Liver (tissue), 9 donors: ENCODE results near the gene FRMD1. TPM values are rescaled to one million over a fixed set of nuclear protein-coding genes. Genes with fewer than 3 reads are reported as not detected.

ENCODE experiments used
- DNase-seq: peaks from one replicate; pipeline ENCODE4 v3.0.0-alpha.2; 2017; ENCODE audit warnings: low spot score
- H3K27ac ChIP-seq, 2 donors: one replicate each; pipeline ENCODE4 v1.7.0; 2013; ENCODE audit warnings: inconsistent platforms in 2 of 2, low read length in 2 of 2, control low read depth in 1 of 2, low read depth in 1 of 2, mild to moderate bottlenecking in 1 of 2
- H3K27me3 ChIP-seq, 4 donors: one replicate each; pipeline versions ENCODE4 v1.6.1 to v1.7.0; 2013; ENCODE audit warnings: low read length in 3 of 4, inconsistent platforms in 1 of 4, mild to moderate bottlenecking in 1 of 4, moderate library complexity in 1 of 4; ENCODE audit not compliant: control insufficient read depth in 4 of 4, insufficient read depth in 4 of 4
- H3K36me3 ChIP-seq, 4 donors: one replicate each; pipeline versions ENCODE4 v1.6.1 to v1.7.0; 2013; ENCODE audit warnings: low read length in 3 of 4, mild to moderate bottlenecking in 3 of 4, low read depth in 1 of 4, moderate library complexity in 1 of 4; ENCODE audit not compliant: control insufficient read depth in 4 of 4, insufficient read depth in 3 of 4
- H3K4me1 ChIP-seq, 4 donors: one replicate each; pipeline versions ENCODE4 v1.6.1 to v1.7.0; 2013; ENCODE audit warnings: low read length in 3 of 4, mild to moderate bottlenecking in 3 of 4, moderate library complexity in 1 of 4; ENCODE audit not compliant: control insufficient read depth in 4 of 4, insufficient read depth in 4 of 4
- H3K4me3 ChIP-seq, 3 donors: one replicate each; pipeline versions ENCODE4 v1.6.1 to v1.7.0; 2013; ENCODE audit warnings: low read length in 3 of 3, control low read depth in 1 of 3, low read depth in 1 of 3, mild to moderate bottlenecking in 1 of 3
- H3K9ac ChIP-seq, 2 donors: one replicate each; pipeline ENCODE4 v1.7.0; 2013; ENCODE audit warnings: low read length in 2 of 2, mild to moderate bottlenecking in 2 of 2, moderate library complexity in 2 of 2, control low read depth in 1 of 2, low read depth in 1 of 2
- H3K9me3 ChIP-seq, 4 donors: one replicate each; pipeline versions ENCODE4 v1.6.1 to v1.7.0; 2013; ENCODE audit warnings: low read length in 3 of 4; ENCODE audit not compliant: control insufficient read depth in 4 of 4
- EGR1 ChIP-seq, 2 donors: IDR thresholded peaks; 2 replicates each; pipeline ENCODE4 v1.6.1; 2016 to 2018; ENCODE audit warnings: antibody characterized with exemption in 2 of 2, low read depth in 2 of 2
- FOXA1 ChIP-seq: IDR thresholded peaks from 2 replicates; pipeline ENCODE4 v1.6.1; 2016; ENCODE audit warnings: antibody characterized with exemption
- GABPA ChIP-seq, 2 donors: IDR thresholded peaks in 1 of 2; conservative IDR thresholded peaks in 1 of 2; 2 replicates each; pipeline ENCODE4 v1.6.1; 2016; ENCODE audit warnings: antibody characterized with exemption in 2 of 2, mild to moderate bottlenecking in 1 of 2, moderate library complexity in 1 of 2
- HNF4G ChIP-seq: IDR thresholded peaks from 2 replicates; pipeline ENCODE4 v1.6.1; 2016; ENCODE audit warnings: antibody characterized with exemption
- RAD21 ChIP-seq, 2 donors: IDR thresholded peaks; 2 replicates each; pipeline ENCODE4 v1.6.1; 2016; ENCODE audit warnings: antibody characterized with exemption in 2 of 2, mild to moderate bottlenecking in 2 of 2
- REST ChIP-seq: IDR thresholded peaks from 2 replicates; pipeline ENCODE4 v1.6.1; 2016; ENCODE audit warnings: antibody characterized with exemption, mild to moderate bottlenecking
- SP1 ChIP-seq: IDR thresholded peaks from 2 replicates; pipeline ENCODE4 v1.6.1; 2018; ENCODE audit warnings: antibody characterized with exemption, mild to moderate bottlenecking
- TAF1 ChIP-seq: conservative IDR thresholded peaks from 2 replicates; pipeline ENCODE4 v1.6.1; 2016; ENCODE audit warnings: antibody characterized with exemption, mild to moderate bottlenecking
- WGBS: extraction: QIAGEN DNeasy Blood & Tissue Kit; methylation state at CpG from one replicate; pipeline ENCODE4 v1.1.7; 2013; 5-methylcytosine and 5-hydroxymethylcytosine counted together
- polyA plus RNA-seq, 2 donors: library from polyadenylated mRNA; stranded (reverse) in 1 of 2; unstranded in 1 of 2; fragments of 200-250 nt in 1 of 2; fragments of >200 nt in 1 of 2; fragmentation: Nextera tagmentation in 1 of 2; extraction: Ambion mirVana in 1 of 2; gene quantifications; one replicate each; pipeline versions ENCODE4 v1.2.1 to v1.2.3, GENCODE V29; 2013 to 2015
- total RNA-seq, 2 donors: library from RNA; depleted of rRNA; stranded (reverse); fragments of >200 nt; gene quantifications; one replicate each; pipeline ENCODE4 v1.2.3, GENCODE V29; 2014
- TF ChIP-seq, protein P1 (sequence below): IDR thresholded peaks from 2 replicates; pipeline ENCODE4 v1.6.1; 2016; ENCODE audit warnings: antibody characterized with exemption
- TF ChIP-seq, protein P2 (sequence below): fragments of 150-350 bp; IDR thresholded peaks from 2 replicates; pipeline ENCODE4 v1.5.1; 2017; ENCODE audit warnings: improper control_type of control experiment, low read depth, low read length; ENCODE audit not compliant: missing input control
- TF ChIP-seq, protein P3 (sequence below): IDR thresholded peaks from 2 replicates; pipeline ENCODE4 v1.6.1; 2016; ENCODE audit warnings: antibody characterized with exemption
- donor health status: healthy.
- donor health status: healthy.
- donor health status: healthy.
- donor health status: healthy.
- donor health status: healthy.

Gene FRMD1
- total and polyA plus RNA-seq, 4 donors, result 0.04 to 0.17 (median 0.12) TPM

DNA sequence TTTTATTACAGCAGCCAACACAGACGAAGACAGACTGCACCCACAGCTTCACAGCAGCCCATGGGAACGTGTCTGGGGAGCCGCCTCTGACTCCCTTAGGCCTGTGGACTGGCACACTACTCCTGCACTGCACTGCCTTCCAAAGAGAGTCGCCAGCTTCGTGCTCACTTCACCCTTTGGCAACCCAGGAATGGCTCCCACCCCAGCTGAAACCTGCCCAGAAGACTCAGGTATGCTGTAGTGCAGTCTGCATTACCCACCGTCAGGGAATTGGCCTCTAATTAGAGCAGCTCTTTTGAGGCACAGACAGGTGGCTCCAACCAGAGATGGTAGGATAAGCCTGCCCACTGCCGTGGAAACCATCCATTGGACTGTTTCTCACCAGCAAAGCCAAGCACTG is 39.9 kb upstream of the FRMD1 start:
- TF ChIP-seq EGR1 (IDR thresholded peaks at IDR 0.05; ENCODE audit: low read depth in 2 of 2), result no peak
- TF ChIP-seq, protein P1, sequence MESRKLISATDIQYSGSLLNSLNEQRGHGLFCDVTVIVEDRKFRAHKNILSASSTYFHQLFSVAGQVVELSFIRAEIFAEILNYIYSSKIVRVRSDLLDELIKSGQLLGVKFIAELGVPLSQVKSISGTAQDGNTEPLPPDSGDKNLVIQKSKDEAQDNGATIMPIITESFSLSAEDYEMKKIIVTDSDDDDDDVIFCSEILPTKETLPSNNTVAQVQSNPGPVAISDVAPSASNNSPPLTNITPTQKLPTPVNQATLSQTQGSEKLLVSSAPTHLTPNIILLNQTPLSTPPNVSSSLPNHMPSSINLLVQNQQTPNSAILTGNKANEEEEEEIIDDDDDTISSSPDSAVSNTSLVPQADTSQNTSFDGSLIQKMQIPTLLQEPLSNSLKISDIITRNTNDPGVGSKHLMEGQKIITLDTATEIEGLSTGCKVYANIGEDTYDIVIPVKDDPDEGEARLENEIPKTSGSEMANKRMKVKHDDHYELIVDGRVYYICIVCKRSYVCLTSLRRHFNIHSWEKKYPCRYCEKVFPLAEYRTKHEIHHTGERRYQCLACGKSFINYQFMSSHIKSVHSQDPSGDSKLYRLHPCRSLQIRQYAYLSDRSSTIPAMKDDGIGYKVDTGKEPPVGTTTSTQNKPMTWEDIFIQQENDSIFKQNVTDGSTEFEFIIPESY, result no peak
- no peak for TF ChIP-seq REST
- TF ChIP-seq, protein P2, sequence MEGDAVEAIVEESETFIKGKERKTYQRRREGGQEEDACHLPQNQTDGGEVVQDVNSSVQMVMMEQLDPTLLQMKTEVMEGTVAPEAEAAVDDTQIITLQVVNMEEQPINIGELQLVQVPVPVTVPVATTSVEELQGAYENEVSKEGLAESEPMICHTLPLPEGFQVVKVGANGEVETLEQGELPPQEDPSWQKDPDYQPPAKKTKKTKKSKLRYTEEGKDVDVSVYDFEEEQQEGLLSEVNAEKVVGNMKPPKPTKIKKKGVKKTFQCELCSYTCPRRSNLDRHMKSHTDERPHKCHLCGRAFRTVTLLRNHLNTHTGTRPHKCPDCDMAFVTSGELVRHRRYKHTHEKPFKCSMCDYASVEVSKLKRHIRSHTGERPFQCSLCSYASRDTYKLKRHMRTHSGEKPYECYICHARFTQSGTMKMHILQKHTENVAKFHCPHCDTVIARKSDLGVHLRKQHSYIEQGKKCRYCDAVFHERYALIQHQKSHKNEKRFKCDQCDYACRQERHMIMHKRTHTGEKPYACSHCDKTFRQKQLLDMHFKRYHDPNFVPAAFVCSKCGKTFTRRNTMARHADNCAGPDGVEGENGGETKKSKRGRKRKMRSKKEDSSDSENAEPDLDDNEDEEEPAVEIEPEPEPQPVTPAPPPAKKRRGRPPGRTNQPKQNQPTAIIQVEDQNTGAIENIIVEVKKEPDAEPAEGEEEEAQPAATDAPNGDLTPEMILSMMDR, result no peak
- TF ChIP-seq, protein P3, sequence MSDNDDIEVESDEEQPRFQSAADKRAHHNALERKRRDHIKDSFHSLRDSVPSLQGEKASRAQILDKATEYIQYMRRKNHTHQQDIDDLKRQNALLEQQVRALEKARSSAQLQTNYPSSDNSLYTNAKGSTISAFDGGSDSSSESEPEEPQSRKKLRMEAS, result no peak
- no peak for TF ChIP-seq TAF1
- no peak for TF ChIP-seq SP1
- H3K27me3 ChIP-seq, result no peaks in the 10 kb centered on the region
- H3K9me3 ChIP-seq, result no peaks in the 10 kb centered on the region
- 90% methylated on average over 7 of the region's 7 CpGs for WGBS
- no peaks in the 10 kb centered on the region for H3K36me3 ChIP-seq
- H3K9ac ChIP-seq, result no peak overlapping the region
- H3K27ac ChIP-seq, result no peak overlapping the region
- peaks cover 0 to 3% (median 0%) of the 10 kb centered on the region in 4 donors for H3K4me1 ChIP-seq
- no peak overlapping the region for H3K4me3 ChIP-seq
- DNase-seq, result no peak

DNA sequence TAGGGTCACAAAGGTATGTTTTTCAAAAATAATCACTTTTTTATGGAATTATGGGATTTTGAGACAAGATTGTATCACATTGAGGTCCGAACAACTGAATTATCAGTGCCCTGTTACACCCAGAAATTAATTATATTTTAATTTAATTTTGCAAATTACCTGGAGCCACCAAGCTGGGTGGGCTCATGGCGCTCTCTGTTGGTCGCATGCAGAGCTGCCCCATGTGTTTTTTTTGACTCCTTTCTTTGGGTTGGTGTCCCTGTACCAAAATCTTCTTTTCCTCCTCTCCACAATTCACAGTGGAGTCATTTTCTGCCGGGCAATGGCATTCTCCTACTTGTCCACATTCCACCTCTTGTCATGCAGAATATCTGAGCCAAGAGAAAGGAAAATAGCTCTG is 38.9 kb upstream of the FRMD1 start:
- H3K9me3 ChIP-seq, result no peaks in the 10 kb centered on the region

More for the DNA sequence above, 38.9 kb upstream of the FRMD1 start:
- H3K9ac ChIP-seq, result no peak overlapping the region
- no peaks in the 10 kb centered on the region for H3K27me3 ChIP-seq
- no peaks in the 10 kb centered on the region for H3K36me3 ChIP-seq
- peaks cover 0 to 3% (median 0%) of the 10 kb centered on the region in 4 donors for H3K4me1 ChIP-seq
- H3K27ac ChIP-seq, result no peak overlapping the region
- WGBS, result 84% methylated on average over 4 of the region's 4 CpGs
- peak in 1 of 2 donors; percentile 48 for TF ChIP-seq RAD21 (IDR thresholded peaks at IDR 0.05)
- TF ChIP-seq HNF4G, result no peak
- no peak for TF ChIP-seq FOXA1
- TF ChIP-seq GABPA (IDR thresholded peaks at IDR 0.05 in 1 of 2, conservative IDR thresholded peaks at IDR 0.05 in 1 of 2), result no peak
- no peak overlapping the region for H3K4me3 ChIP-seq
- no peak for DNase-seq
